GM13977 (cell line): Measurements from ENCODE around the gene PRKCE.

Experiments used
- DNase-seq: peaks from one replicate; pipeline ENCODE4 v3.0.0; 2012; ENCODE audit warnings: low spot score
- CTCF ChIP-seq: IDR thresholded peaks from 2 replicates; pipeline ENCODE4 v1.5.1; 2012; ENCODE audit warnings: mild to moderate bottlenecking, control low read depth; ENCODE audit not compliant: insufficient read depth; ENCODE audit errors: extremely low read depth, missing control alignments
- in situ Hi-C: fragments of 300-500 bp; cut with MboI; formaldehyde crosslinking; loops from one replicate; pipeline ENCODE4 v1.12.0; 2022; ENCODE audit warnings: low sequenced_read_pairs, low pct_unique_long_range_greater_than_20kb, mixed read lengths, inconsistent platforms; ENCODE audit not compliant: unreplicated experiment

Gene PRKCE

DNA sequence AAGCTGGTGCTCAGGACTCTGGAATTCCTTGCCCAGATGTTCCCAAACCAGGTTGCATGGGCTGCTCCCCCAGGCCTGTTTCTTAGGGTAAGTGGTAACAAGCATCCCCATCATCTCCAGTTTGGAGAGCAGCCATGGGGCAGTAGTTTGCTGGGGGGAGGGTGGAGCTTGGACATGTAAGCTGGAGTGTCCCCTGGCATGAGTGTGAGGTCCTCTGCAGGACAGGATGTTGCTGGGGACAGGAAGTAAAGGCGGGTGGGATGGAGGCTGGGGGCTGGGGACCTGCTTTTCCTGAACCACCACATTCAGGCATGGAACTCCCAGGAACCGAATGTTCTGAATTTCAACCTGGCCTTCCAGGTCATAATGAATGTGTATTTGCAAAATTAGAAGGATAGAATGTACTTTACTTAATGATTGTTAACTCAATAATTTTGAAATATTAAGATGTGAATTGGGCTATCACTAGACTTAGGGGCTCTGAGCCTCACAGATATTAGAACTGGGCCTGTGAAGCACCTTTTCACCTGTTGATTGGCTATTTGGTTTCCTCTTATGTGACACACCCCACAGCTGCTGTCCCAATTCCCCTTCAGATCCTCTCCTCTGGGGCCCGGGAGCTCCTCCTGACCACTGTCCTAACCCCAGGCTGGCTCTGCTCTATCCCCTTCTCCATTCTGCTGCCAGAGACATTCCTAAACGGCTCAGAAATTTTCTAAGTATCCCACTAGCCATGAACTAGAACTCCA is 579.4 kb downstream of the PRKCE start:
- in situ Hi-C loops = no loop called here
- TF ChIP-seq CTCF = no peak
- no peak for DNase-seq

DNA sequence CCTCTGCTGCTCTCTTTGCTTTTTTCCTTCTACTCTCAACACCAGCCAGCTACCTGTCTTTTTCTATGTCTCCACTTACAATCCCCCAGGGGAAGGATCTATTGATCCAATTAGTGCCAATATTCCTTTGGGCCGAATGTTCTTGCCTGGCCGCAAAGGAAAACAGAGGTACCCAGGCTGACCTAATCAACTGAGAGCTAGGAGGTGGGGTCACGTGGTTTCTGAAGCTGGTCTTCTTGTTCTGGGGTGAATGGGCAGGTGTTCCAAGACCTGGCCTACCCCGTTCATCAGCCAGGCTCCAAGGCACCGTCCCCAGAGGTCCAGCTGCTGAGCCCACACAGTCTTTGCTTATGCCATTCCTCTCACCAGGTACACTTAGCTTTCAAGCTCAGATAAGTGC is 580.2 kb downstream of the PRKCE start:
- DNase-seq = no peak
- in situ Hi-C loops = no loop called here

DNA sequence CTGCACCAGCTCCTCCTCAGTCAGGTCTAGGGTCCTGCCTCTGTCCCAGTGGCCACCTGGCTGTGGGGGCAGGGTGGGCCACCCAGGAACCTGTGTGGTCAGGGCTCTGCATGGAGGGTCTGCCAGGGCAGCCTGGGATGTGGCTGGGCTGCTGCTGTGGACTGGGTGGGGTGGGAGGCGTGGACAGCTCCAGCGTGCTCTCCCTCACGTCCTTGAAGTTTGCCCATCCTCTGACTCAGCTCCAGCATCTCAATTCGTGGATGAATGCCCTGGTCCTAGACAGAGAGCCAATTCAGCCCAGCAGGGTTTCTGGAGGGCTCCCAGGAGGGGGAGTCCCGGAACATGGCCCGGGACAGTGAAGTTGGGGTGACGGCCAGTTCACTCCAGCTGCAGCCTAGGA is 581.4 kb downstream of the PRKCE start:
- in situ Hi-C loops = no loop called here
- no peak for TF ChIP-seq CTCF
- DNase-seq = no peak

More for the DNA sequence above, 580.2 kb downstream of the PRKCE start:
- no peak for TF ChIP-seq CTCF

GRCh38 chr2:46236006-46236875 is 584.8 kb downstream of the PRKCE start:
- DNase-seq = no peak
- TF ChIP-seq CTCF = no peak
- in situ Hi-C loops = no loop called here

DNA sequence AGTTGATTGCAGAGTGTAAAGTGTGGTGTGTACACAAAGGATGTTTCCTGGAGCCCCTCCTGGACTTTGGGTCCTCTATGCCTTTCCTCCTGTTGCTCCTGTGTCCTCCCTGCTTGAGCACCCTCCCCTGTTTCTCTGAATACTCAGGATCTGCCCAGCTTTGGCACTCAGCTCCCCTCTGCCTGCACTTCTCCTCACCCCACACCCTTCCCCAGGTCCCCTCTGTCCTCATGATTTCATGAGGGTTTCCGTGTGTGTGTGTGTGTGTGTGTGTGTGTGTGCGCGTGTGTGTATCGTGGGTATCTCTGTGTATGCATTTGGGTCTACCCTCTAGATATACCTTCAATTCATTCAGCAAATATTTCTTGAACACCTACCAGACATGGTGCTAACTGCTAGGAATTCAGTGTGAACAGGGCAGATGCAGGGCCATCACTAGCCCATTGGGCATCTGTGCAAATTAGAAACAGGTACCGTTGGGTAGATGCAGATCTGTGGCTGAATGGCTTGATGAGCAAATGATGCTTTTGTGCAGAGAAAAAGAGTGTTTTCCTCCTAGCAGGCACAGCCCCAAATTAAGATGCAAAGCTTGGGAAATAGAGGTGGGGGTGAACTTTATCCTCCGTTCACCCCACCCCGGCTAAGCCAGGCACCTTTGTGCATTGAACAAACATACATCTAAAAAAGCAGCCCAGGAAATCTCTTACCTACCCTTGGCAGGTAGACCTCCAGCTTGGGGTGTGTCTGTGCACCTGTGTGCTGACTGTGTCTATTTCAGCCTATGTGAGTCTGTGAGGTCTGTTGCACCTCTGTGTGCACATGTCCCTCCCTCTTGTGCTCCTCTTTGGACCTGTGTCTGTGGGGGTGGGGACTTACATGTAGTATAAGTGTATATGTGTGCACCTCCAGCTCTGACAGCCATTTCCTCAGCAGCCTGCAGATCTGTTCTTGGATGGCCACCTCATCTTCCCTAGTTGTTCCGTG is 585.7 kb downstream of the PRKCE start:
- no peak for TF ChIP-seq CTCF
- no peak for DNase-seq
- in situ Hi-C loops = no loop called here
